Activated CD4-positive, alpha-beta T cell treated with anti-CD3 and anti-CD28 coated beads, Interleukin-2, Interleukin-4, amounts not matched to agents 100 ng/mL and 50 ng/mL, durations not matched to agents 16 hours and 8 hours (primary cell): ENCODE measurements around the gene PSMF1.
"Not testable (repeated sequence)": the region's sequence is repeated elsewhere in the genome, so short reads cannot be mapped to it uniquely, and the experiment has no call there.

Experiments used
- DNase-seq: peaks from one replicate; pipeline ENCODE4 v3.0.0-alpha.2; 2020; ENCODE audit warnings: low spot score

The PSMF1 gene

GRCh38 chr20:1215386-1216170, 97.2 kb downstream of the PSMF1 start:
- peak; percentile 35 for DNase-seq

- DNase-seq: not testable (repeated sequence)
These were observed 98.4 kb downstream of the PSMF1 start for GRCh38 chr20:1216527-1217427.
